OCI-LY1 (cell line): ENCODE results near the gene TPST1.

Experiments
- EZH2 ChIP-seq: fragments of 200-600 bp; sonication (generic), shearing (Covaris generic); IDR thresholded peaks from 2 replicates; pipeline ENCODE4 v1.8.0; 2017; ENCODE audit warnings: borderline replicate concordance, mixed run types, mild to moderate bottlenecking, antibody characterized with exemption, low read length, moderate library complexity, mixed read lengths
- TF ChIP-seq, protein P1 (sequence below): fragments of 200-600 bp; sonication (generic), shearing (Covaris generic); IDR thresholded peaks from 2 replicates; pipeline ENCODE4 v1.5.1; 2017; ENCODE audit warnings: mild to moderate bottlenecking, antibody characterized with exemption, low read length, moderate library complexity, mixed read lengths

GRCh38 chr7:66204822-66205740 lies at the start of gene TPST1:
- TF ChIP-seq, protein P1, sequence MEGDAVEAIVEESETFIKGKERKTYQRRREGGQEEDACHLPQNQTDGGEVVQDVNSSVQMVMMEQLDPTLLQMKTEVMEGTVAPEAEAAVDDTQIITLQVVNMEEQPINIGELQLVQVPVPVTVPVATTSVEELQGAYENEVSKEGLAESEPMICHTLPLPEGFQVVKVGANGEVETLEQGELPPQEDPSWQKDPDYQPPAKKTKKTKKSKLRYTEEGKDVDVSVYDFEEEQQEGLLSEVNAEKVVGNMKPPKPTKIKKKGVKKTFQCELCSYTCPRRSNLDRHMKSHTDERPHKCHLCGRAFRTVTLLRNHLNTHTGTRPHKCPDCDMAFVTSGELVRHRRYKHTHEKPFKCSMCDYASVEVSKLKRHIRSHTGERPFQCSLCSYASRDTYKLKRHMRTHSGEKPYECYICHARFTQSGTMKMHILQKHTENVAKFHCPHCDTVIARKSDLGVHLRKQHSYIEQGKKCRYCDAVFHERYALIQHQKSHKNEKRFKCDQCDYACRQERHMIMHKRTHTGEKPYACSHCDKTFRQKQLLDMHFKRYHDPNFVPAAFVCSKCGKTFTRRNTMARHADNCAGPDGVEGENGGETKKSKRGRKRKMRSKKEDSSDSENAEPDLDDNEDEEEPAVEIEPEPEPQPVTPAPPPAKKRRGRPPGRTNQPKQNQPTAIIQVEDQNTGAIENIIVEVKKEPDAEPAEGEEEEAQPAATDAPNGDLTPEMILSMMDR, result peak; percentile 70
- TF ChIP-seq EZH2, result no peak
